HG03196 (cell line): ENCODE data around the gene ZMIZ1.

Experiments
- ATAC-seq: cut with Tn5 transposase; IDR thresholded peaks from one replicate; pipeline ENCODE4 v1.9.1; 2021; ENCODE audit not compliant: unreplicated experiment

The ZMIZ1 gene

GRCh38 chr10:79079490-79080355 lies 11.0 kb downstream of the ZMIZ1 start:
- no peak for ATAC-seq

DNA sequence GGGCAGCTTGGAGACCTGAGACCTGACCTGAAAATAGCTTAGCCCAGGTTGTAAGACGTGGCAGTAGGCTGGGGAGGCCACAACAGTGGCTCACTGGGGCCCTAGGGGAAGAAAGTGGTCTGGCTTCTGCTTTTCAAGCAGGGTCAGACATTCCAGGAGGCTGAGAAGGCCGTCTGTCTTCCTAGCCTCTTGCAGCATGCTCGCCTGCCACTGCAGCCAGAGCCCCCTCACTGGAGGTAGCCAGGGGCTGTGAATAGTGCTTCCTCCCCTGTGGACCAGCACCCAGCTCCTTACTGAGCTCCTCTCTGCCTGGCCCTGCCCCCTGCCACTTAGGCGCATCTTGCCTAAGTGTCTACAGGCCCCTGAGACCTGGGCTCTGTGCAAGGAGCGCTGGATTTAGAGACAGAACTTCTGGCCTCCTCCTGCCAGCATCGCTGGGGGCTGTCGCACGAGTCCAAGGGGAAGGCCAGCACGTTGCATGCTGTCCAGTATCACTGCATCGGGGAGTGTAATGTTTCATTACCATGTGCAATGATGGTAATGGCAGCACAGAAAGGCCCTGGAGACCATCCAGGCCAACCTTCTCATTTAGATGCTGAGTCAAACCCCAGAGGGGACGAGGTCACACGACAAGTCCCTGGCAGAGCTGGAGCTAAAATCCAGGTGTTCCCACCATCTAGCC lies 12.7 kb downstream of the ZMIZ1 start:
- ATAC-seq = no peak

GRCh38 chr10:79082035-79082373 lies 13.2 kb downstream of the ZMIZ1 start:
- no peak for ATAC-seq

- ATAC-seq = no peak
These were observed 14.1 kb downstream of the ZMIZ1 start for GRCh38 chr10:79082631-79083596.

- no peak for ATAC-seq
These were observed 15.5 kb downstream of the ZMIZ1 start for GRCh38 chr10:79084012-79084971.

DNA sequence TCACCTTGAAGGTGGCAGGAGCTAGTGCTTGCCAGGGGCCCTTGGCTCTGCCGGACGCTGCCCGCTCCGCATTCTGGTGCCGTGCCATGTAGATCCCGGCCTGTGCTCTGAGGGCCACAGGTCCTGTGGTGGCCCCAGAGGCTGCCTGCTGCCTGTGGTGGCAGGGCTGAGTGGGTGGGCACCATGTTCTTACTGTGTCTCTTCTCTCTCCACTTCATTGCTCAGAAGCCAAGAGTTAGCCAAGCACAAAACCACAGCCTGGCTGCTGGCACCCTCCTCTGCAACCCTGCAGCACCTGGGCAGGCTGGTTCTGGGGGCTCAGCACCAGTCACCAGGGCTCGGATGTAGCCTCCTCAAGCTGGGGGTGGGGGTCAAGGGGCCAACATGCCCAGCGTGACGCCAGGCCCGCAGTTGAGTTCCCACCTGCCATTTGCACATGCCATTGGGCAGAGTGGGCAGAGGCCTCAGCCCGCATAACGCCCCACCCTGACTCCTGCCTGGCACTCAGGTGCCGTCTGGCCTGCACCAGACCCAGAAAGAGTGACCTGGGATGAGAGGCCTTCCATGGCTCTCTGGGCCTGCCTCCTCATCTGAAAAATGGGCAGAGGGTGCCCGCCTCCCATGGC lies 16.3 kb downstream of the ZMIZ1 start:
- ATAC-seq = peak; percentile 51

GRCh38 chr10:79086822-79087221 lies 18.1 kb downstream of the ZMIZ1 start:
- ATAC-seq = no peak

DNA sequence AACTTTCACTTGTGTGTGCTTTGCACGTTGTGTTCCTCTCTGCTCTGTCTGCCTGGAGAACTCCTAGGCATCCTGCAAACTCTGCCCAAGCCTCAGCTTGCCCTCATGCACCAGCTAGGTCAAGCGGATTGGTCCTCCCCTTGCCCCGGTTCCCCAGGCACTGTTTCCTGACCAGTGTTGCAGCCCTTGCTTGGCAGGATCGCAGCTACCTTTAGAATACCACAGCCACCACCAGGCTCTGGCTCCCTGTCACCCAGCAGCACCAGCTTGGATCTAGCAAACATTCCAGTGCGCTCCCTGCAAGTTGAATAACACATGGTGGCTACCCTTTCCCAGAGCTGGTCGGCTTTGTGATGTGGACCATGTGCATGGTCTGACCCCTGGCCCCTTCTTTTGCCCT lies 19.0 kb downstream of the ZMIZ1 start:
- ATAC-seq = no peak

- no peak for ATAC-seq
These were observed 19.4 kb downstream of the ZMIZ1 start for GRCh38 chr10:79088176-79088575.

DNA sequence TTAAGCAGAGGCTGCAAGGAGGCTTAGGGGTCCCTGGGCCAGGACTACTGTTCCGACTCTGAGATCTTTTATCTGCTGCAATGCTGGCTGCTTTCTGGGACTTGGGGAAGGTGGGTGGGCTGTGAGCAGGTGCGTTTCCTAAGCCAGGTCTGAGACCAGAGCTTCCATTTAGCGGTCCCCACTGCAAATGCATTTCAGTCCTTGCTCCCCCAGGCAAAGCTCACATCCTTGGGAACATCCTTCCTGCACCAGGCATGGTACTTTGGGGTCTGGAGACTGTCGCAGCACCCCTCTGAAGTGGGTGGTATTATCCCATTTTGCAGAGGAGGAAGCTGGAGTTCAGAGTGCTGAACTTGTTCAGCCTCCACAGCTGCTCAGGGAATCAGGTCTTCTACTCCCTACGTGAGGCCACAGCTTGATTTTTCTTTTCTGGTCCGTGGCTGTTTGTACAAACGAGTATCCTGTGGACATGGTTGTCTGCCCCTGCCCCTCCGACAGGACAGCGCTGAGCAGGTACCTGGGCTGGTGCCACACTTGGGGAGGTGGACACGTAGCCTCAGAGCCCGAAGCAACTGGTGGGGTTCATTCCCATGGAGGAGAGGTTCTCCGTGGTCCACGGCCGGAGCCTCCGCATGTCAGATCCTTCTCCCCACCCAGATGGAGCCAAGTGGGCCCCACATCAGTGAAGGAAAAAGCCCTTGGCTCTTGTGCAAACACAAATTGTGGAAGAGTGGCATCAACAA lies 20.0 kb downstream of the ZMIZ1 start:
- ATAC-seq = no peak

DNA sequence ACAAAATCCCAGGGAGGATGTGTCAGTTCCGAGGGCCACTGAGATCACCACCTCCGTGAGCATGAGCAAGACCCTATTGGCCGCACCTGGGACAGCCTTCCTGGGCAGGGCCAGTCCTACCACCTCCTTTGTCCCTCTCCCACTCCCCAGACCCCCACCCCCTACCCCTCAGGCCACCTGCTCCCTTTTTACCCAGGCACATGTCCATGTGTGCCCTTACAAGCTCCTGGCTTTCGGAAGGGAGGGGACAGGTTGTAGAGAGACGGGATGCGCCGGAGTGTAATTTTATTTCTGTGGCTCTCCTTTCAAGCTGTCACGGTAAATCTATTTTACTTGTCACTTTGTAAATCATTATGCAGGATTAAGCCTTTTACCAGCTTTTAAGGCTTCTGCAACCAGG lies 20.9 kb downstream of the ZMIZ1 start:
- no peak for ATAC-seq

DNA sequence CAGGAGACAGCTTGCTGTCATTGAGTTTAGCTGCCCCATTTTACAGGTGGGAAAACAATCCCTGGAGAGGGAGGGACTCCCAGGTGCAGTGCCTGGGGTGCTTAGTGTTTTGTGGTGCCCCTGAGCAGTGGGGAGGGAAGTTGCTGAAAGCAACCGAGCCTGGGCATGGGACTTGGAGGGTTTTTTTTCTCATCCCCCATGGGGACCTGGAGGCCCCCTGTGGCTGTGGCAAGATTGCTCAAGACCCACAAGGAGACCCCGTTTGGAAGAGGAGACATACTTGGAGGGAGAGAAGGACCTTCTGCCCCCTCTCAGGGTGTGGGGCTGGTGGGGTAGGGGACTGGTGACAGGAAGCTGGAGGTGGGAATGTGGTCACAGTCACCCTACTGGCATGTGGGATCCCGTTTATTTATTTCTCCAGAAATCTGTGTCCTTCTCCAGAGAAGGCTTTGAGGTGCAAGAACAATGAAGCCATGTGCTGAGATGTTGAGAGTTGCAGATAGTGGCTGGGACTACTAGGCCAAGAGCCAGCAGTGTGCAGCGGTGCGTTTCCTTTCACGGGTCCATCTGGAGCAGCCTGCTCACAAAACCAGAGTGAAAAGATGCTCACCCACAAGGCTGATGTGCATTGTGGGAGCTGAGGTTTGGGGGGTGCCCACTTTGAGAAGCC lies 21.5 kb downstream of the ZMIZ1 start:
- ATAC-seq = no peak

DNA sequence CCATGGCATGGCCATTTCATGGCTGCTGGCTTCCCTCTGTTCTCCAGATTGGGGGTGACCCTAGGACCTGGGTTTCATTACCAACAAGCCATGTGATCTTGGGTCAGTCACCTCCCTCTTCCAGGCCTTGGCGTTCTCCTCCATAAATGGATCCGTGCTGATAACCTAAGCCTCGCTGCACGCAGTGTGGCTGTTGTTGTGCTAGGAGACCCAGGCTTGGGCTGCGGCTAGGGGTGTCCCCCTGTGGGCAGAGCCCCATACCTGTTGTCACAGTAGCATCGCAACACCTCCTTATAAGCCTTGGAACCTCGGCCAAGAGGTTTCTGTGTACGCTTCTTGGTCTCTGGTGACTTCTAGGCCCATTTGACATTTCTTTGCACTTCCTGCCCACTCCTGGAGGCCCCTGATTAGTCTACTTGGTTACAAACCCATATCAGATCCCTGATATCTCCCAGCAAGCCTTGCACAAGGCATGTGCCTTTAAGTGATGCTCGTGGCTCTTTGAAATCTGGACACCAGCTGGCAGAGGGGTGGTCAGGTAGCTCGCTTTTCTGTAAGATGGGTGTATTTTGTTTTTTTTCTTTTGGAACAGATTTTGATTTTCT lies 23.6 kb downstream of the ZMIZ1 start:
- ATAC-seq = no peak

GRCh38 chr10:79093658-79094411 lies 25.1 kb downstream of the ZMIZ1 start:
- no peak for ATAC-seq

GRCh38 chr10:79094412-79095175 lies 25.8 kb downstream of the ZMIZ1 start:
- no peak for ATAC-seq

DNA sequence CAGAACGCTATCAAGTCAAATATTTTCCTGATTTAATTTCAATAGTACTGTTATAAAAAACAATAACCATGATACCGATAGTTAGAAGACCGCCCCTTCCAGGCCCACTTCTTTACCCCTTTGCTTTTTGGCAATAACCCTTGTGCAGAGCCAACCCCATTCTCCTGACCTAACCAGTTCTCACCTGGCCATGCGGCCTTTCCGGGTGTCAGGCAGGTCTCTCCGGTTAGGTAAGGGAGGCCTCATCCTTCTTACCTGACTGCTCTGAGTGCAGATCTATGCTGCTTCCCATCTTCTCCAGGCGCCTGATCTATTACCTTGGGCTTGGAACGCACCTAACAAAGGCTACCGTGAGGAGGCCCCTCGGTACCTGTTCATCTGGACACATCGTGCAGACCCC lies 26.6 kb downstream of the ZMIZ1 start:
- ATAC-seq = no peak

GRCh38 chr10:79096514-79096913 lies 27.7 kb downstream of the ZMIZ1 start:
- ATAC-seq = no peak
